Right atrium auricular region (tissue), 2 donors: ENCODE data around the gene SPATA20. TPM values are rescaled to one million over a fixed set of nuclear protein-coding genes. Genes with fewer than 3 reads are reported as not detected.

ENCODE experiments used
- DNase-seq: peaks from one replicate; pipeline ENCODE4 v3.0.0-alpha.2; 2019; ENCODE audit warnings: low spot score
- H3K27ac ChIP-seq, 2 donors: fragments of 200-600 bp; sonication (generic); 1 replicate in 1 of 2; 2 replicates in 1 of 2; pipeline ENCODE4 v1.5.1; 2016 to 2019
- H3K27me3 ChIP-seq, 2 donors: fragments of 200-600 bp; sonication (generic); one replicate each; pipeline versions ENCODE4 v1.5.1 to v1.6.0; 2017 to 2019
- H3K36me3 ChIP-seq: fragments of 200-600 bp; sonication (generic); one replicate; pipeline ENCODE4 v1.5.1; 2016
- H3K4me1 ChIP-seq, 2 donors: fragments of 200-600 bp; sonication (generic); one replicate each; pipeline versions ENCODE4 v1.5.1 to v1.6.0; 2017 to 2019
- H3K4me3 ChIP-seq, 2 donors: fragments of 200-600 bp; sonication (generic); 1 replicate in 1 of 2; 2 replicates in 1 of 2; pipeline ENCODE4 v1.5.1; 2017 to 2019; ENCODE audit warnings: mild to moderate bottlenecking in 1 of 2, moderate library complexity in 1 of 2
- H3K9me3 ChIP-seq, 2 donors: fragments of 200-600 bp; sonication (generic); one replicate each; pipeline ENCODE4 v1.5.1; 2019
- total RNA-seq, 2 donors: library from RNA; depleted of rRNA; stranded (reverse); fragments of >200 nt; gene quantifications; one replicate each; pipeline ENCODE4 v1.1.0, GENCODE V29; 2016
- TF ChIP-seq, protein P1 (sequence below), 2 donors: fragments of 200-600 bp; sonication (generic); IDR thresholded peaks; one replicate each; pipeline ENCODE4 v1.5.1; 2019; ENCODE audit warnings: antibody characterized with exemption in 2 of 2

SPATA20 gene
- total RNA-seq, 2 donors from 2014 or later: 42.8 to 59.3 TPM

- DNase-seq: no peak
- Histone ChIP-seq H3K9me3 (no peaks in the 10 kb centered on the region), H3K27me3 (no peaks in the 10 kb centered on the region), H3K27ac (peak overlapping the region; percentile 61 to 85), H3K36me3 (no peaks in the 10 kb centered on the region), H3K4me3 (peak overlapping the region in 1 of 2 donors; percentile 47), H3K4me1 (peaks cover 0 to 32% of the 10 kb centered on the region in 2 donors)
- TF ChIP-seq, protein P1, sequence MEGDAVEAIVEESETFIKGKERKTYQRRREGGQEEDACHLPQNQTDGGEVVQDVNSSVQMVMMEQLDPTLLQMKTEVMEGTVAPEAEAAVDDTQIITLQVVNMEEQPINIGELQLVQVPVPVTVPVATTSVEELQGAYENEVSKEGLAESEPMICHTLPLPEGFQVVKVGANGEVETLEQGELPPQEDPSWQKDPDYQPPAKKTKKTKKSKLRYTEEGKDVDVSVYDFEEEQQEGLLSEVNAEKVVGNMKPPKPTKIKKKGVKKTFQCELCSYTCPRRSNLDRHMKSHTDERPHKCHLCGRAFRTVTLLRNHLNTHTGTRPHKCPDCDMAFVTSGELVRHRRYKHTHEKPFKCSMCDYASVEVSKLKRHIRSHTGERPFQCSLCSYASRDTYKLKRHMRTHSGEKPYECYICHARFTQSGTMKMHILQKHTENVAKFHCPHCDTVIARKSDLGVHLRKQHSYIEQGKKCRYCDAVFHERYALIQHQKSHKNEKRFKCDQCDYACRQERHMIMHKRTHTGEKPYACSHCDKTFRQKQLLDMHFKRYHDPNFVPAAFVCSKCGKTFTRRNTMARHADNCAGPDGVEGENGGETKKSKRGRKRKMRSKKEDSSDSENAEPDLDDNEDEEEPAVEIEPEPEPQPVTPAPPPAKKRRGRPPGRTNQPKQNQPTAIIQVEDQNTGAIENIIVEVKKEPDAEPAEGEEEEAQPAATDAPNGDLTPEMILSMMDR (IDR thresholded peaks at IDR 0.05): no peak
These were observed 12.0 kb upstream of the SPATA20 start for GRCh38 chr17:50534979-50535326.

- no peaks in the 10 kb centered on the region for H3K9me3 ChIP-seq
- no peaks in the 10 kb centered on the region for H3K36me3 ChIP-seq
- DNase-seq: no peak
- H3K27ac ChIP-seq: peak overlapping the region in 1 of 2 donors; percentile 85
- no peak overlapping the region for H3K4me3 ChIP-seq
- TF ChIP-seq, protein P1 (IDR thresholded peaks at IDR 0.05): no peak
- H3K4me1 ChIP-seq: peaks cover 0 to 32% of the 10 kb centered on the region in 2 donors
- no peaks in the 10 kb centered on the region for H3K27me3 ChIP-seq
These were observed 11.6 kb upstream of the SPATA20 start for GRCh38 chr17:50535407-50535806.

- Histone ChIP-seq H3K27ac (no peak overlapping the region), H3K4me3 (no peak overlapping the region), H3K9me3 (no peaks in the 10 kb centered on the region), H3K27me3 (no peaks in the 10 kb centered on the region), H3K36me3 (no peaks in the 10 kb centered on the region), H3K4me1 (peaks cover 0 to 39% of the 10 kb centered on the region in 2 donors)
- TF ChIP-seq, protein P1 (IDR thresholded peaks at IDR 0.05): no peak
- DNase-seq: no peak
These were observed 10.0 kb upstream of the SPATA20 start for GRCh38 chr17:50536683-50537646.

DNA sequence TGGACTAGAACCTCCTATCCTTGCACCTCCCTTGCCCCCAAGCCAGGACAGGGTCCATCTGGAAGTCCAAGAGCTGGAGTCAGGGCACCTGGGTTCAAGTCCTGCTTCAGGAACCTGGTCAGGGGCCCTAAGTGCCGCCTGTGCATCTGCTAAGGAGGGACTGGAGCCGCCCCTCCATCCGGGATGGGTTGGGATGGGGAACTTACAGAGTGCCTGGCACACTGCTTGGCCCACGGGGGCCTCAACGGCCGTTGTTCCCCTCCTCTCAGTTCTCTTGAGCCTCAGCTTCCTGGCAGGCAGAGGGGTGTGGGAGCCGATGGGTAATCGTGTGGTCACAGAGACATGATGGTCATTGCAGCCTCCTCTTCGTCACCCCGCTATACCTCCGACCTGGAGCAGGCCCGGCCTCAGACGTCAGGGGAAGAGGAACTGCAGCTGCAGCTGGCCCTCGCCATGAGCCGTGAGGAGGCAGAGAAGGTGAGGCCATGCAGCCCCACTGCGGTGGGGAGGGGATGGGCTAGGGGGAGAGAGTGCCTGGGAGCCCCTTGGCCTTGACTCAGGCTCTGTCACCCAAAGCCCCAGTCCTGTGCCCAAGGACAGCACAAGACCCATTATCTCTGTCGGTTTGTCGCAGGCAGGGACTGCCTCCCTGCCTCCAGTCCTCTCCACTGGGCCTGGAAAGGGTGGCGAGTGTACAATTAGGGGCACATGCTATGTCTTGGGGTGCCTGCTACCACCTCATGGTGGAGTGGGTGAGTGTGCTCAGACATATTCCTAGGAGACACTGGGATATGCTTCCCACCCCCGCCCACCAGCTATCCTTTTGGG, 9.0 kb upstream of the SPATA20 start:
- DNase-seq: no peak
- Histone ChIP-seq H3K4me1 (peaks cover 0 to 38% of the 10 kb centered on the region in 2 donors), H3K36me3 (no peaks in the 10 kb centered on the region), H3K27ac (no peak overlapping the region), H3K9me3 (no peaks in the 10 kb centered on the region), H3K4me3 (no peak overlapping the region), H3K27me3 (no peaks in the 10 kb centered on the region)
- TF ChIP-seq, protein P1 (IDR thresholded peaks at IDR 0.05): no peak

GRCh38 chr17:50538549-50539410, 8.2 kb upstream of the SPATA20 start:
- Histone ChIP-seq H3K4me3 (no peak overlapping the region), H3K36me3 (no peaks in the 10 kb centered on the region), H3K27me3 (no peaks in the 10 kb centered on the region), H3K4me1 (peaks cover 0 to 31% of the 10 kb centered on the region in 2 donors), H3K27ac (no peak overlapping the region), H3K9me3 (no peaks in the 10 kb centered on the region)
- TF ChIP-seq, protein P1 (IDR thresholded peaks at IDR 0.05): no peak
- DNase-seq: no peak
